ENCODE measurements around the gene SCRN2. TPM values are rescaled to one million over a fixed set of nuclear protein-coding genes. Genes with fewer than 3 reads are reported as not detected.
A peak's percentile ranks its signal among the peaks of the same experiment; 100 is the strongest.

The SCRN2 gene
- total RNA-seq, 1 experiment from 2014 or later: 27.3 TPM

DNA sequence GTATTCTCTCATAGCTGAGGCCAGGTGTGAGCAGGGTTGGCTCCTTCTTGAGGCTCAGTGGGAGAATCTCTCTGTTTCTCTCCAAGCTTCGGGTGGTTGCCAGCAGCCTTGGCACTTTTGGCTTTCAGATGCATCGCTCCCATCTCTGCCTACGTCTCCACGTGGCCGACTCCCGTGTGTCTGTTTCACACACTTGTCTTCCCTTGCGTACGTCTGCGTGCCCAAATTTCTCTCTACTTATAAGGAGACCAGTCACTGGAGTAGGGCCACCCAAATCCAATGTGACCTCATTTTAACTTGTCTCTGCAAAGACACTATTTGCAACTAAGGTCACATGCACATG is 34.2 kb downstream of the SCRN2 start:
- DNase-seq (ENCODE audit: low spot score): no peak

GRCh38 chr17:47806026-47806912 is 34.8 kb downstream of the SCRN2 start:
- DNase-seq (ENCODE audit: low spot score): no peak

DNA sequence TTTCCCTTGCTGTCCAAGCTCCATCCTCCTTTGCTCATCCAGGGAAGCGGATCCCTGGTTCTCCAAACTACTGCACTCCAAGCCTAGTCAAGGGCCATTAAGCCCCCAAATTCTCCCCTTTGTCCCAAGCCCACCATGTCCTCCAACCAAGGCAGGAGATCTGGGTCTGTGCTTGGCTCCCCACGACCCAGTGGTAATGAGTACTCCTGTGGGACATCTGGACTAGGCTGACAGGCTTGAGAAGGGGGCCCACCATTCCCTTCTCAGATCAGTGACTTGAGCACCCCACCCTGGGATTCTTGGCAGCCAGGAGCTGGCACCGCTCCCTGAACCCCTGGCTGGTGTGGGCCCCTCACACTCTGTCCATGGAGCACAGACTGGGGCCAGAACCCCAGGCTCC is 36.6 kb downstream of the SCRN2 start:
- DNase-seq (ENCODE audit: low spot score): no peak

DNA sequence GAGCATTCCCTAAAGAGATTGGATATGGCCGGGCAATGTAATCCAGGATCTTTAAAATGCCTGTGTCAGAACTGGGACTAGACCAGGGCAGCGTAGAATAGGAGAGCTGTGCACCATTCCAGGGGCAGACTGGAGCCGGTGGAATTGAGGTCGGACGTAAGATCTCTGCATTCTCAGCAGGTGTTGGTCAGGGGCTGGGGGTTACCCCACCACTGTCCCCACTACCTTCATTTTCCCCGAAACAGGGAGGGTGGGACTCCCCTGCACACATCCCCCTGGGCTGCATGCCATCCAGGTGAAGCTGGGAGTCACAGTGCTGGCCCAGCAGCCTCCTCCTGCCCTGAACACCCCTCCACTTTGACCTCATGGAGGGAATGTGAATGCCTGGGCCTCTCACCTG is 37.3 kb downstream of the SCRN2 start:
- no peak for DNase-seq (ENCODE audit: low spot score)

GRCh38 chr17:47803201-47803600 is 37.9 kb downstream of the SCRN2 start:
- DNase-seq (ENCODE audit: low spot score): no peak

DNA sequence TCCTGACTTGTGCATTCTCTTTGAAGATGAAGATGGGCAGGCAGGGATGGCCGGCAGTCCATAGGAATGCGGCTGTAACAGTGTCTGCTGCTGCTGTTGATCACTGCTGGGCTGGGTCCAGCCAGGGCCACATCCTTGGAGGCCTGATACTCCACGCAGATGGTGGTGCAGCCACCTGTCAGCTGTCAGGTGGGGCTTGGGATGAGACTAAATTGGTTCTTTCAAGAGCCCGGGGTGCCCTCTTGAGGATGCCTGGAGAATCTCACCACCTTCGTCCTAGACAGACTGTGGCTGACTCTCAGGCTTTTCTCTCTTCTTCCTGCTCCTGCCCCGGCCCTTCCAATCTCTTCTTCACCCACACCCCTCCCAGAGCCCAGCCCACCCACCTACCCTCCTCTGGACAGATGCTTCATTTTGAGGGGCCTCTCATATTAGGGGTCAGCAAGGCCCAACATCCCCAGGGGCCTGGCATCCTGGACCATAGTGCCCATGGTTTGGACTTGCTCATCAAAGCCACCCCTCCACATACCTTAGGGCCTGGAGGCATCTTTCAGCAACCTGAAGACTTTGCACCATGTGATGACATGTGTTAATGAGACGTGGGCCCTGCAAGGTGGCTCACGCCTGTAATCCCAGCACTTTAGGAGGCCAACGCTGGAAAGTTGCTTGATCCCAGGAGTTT is 38.6 kb downstream of the SCRN2 start:
- peak; percentile 82 for DNase-seq (ENCODE audit: low spot score)

DNA sequence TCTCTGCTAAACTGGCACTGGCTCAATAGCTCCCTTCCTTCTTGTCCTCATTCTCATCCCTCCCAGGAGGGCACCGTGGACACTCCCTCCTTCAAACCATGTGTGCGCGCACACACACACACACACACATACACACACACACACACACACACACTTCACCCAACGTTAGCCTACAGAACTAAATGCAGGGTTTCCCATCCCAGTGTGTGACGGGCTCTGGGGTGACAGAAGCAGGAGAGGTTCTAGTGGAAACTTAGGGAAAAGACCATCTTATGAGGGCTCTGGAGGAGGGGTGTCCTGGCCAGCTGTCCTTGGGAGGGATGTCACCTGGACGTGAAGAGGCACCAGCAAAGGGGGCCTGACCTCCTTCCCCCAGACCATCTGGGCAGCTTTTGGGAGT is 39.2 kb downstream of the SCRN2 start:
- no peak for DNase-seq (ENCODE audit: low spot score)

DNA sequence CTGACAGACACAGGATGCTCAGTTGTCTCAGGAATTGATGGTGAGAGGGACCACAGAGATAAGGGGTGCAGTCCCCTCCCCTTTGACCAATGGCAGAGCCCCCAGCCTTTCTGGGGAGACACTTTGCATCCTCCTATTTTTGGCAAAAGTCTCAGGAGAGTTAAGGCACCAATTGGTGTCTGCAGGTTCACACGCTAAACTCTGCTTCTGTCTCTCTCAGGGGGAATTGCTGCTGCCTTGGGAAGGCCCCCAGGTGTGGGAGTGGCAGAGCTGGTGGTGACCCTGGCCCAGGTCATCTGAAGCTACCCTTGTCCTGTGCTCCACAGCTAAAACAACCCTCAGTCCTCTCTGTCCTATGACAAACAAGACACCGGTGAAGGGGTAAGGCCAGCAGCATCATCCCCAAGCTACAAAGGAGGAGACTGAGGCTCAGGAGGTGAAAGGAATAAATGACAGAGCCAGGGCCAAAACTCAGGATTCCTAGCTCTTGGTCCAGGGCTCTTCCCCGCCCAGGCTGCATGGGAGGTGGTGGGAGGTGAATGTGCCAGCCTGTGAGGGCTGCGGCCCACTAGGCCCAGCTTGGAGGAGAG is 39.8 kb downstream of the SCRN2 start:
- no peak for DNase-seq (ENCODE audit: low spot score)

- DNase-seq (ENCODE audit: low spot score): no peak
Observed at GRCh38 chr17:47800686-47801085, 40.4 kb downstream of the SCRN2 start.

- DNase-seq (ENCODE audit: low spot score): no peak
Observed at GRCh38 chr17:47797797-47798196, 43.3 kb downstream of the SCRN2 start.

DNA sequence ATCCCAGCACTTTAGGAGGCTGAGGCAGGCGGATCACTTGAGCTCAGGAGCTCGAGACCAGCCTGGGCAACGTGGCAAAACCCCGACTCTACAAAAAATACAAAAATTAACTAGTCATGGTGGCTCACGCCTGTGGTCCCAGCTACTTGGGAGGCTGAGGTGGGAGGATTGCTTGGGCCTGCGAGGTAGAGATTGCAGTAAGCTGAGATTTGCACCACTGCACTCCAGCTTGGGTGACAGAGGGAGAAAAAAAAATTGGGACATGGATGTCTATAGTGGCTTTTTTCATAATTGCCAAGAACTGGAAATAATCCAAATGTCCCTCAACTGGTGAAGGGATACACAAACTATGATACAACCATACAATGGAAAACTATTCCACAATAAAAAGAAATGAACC is 48.1 kb downstream of the SCRN2 start:
- DNase-seq (ENCODE audit: low spot score): no peak

DNA sequence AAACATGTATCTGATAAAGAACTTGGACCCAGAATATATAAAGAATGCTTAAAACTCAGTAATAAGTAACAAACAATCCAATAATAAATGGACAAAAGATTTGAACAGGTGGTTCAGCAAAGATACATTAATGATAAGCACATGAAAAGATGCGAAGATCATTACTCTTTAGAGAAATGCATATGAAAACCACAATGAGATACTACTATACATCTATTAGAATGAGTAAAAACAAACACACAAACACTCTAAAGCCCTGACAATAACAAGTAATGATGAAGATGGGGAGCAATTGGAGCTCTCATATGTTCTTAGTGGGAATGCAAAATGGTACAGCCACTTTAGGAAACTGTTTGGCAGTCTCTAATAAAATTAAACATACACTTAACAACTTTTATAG is 48.6 kb downstream of the SCRN2 start:
- DNase-seq (ENCODE audit: low spot score): no peak

DNA sequence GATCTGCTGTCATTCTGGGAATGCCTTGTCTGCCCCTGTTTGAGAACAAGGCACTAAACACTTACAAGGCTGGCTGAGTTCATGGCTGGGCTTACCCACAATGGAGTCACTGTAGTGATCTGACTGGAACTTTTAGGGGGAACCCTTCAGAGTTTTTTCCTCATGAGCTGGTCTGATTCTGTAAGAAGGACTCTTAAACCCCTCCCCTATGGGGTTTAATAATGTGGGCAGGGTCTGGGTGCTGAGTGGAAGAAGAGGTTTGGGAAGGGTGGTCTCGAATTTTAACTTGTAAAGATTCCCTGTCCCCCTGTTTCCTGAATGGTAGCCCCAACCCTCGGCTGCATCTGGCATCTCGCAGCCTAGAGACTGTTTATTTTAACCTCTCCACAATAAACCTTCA is 50.0 kb downstream of the SCRN2 start:
- no peak for DNase-seq (ENCODE audit: low spot score)

- DNase-seq (ENCODE audit: low spot score): no peak
Observed at GRCh38 chr17:47789611-47790561, 51.2 kb downstream of the SCRN2 start.

Other genes starting within 250 kb of the SCRN2 start
- 219 and 232 TPM in 2 replicates for gene KPNB1, start 191.4 kb downstream of the SCRN2 start, total RNA-seq (2014; rRNA removed; shearing (Covaris generic))
- 0.18 and 0.20 TPM in 2 replicates for gene TBKBP1, start 147.1 kb downstream of the SCRN2 start, total RNA-seq (2014; rRNA removed; shearing (Covaris generic))
- not detected in 2 replicates for gene TBX21, start 108.0 kb downstream of the SCRN2 start, total RNA-seq (2014; rRNA removed; shearing (Covaris generic))
- gene OSBPL7, start 19.5 kb downstream of the SCRN2 start, total RNA-seq (2014; rRNA removed; shearing (Covaris generic)): 18.7 and 21.6 TPM in 2 replicates
- gene MRPL10, start 9.7 kb downstream of the SCRN2 start, total RNA-seq (2014; rRNA removed; shearing (Covaris generic)): 47.6 and 52.9 TPM in 2 replicates
- 0.10 TPM in 1 of 2 replicates, not detected in the other for gene LRRC46, start 9.6 kb downstream of the SCRN2 start, total RNA-seq (2014; rRNA removed; shearing (Covaris generic))
- 11.2 and 12.5 TPM in 2 replicates for gene SP6, start 9.9 kb upstream of the SCRN2 start, total RNA-seq (2014; rRNA removed; shearing (Covaris generic))
- gene SP2, start 55.0 kb upstream of the SCRN2 start, total RNA-seq (2014; rRNA removed; shearing (Covaris generic)): 6.5 and 7.9 TPM in 2 replicates
- 26.4 and 28.4 TPM in 2 replicates for gene PNPO, start 100.3 kb upstream of the SCRN2 start, total RNA-seq (2014; rRNA removed; shearing (Covaris generic))
- gene PRR15L, start 116.6 kb upstream of the SCRN2 start, total RNA-seq (2014; rRNA removed; shearing (Covaris generic)): 54.3 and 59.6 TPM in 2 replicates
- 132 and 142 TPM in 2 replicates for gene CDK5RAP3, start 129.8 kb upstream of the SCRN2 start, total RNA-seq (2014; rRNA removed; shearing (Covaris generic))
- gene COPZ2, start 196.5 kb upstream of the SCRN2 start, total RNA-seq (2014; rRNA removed; shearing (Covaris generic)): 0.89 and 4.2 TPM in 2 replicates
- gene NFE2L1, start 207.1 kb upstream of the SCRN2 start, total RNA-seq (2014; rRNA removed; shearing (Covaris generic)): 38.1 and 39.5 TPM in 2 replicates

Measured in HT-29 (cell line).